GM18511 (cell line): ENCODE measurements around the gene NUDT6.

Experiments used
- ATAC-seq: cut with Tn5 transposase; IDR thresholded peaks from one replicate; pipeline ENCODE4 v1.9.1; 2021; ENCODE audit warnings: mild to moderate bottlenecking, moderate library complexity; ENCODE audit not compliant: unreplicated experiment

Gene NUDT6

DNA sequence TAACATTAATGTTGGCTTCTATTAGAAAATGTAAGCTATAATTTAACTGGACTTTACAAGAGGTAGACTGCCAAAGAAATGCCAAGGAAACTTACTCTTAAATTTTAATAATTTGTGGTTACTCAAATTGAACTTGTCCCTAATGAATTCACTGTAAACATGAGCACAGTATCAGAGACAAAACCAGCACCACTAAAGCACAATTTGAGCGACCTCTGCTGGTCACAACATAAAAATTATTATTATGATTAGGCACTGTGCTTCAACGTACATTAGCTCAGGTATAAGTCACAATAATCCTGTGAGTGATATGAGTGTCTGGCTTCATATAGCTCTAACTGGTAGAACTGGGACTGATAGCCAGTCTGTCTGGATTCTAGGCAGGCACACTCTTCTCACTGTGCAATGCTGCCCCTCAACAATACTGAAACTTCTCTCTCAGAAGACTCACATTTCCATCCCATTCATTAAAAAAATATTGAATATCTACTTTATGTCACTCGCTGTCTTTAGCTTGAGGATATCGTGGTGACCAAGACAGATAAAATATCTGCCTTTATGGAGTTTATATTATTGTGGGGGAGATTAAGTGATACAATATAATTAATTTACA lies 8.0 kb downstream of the NUDT6 start:
- peak; percentile 97 for ATAC-seq

GRCh38 chr4:122912810-122913575 lies 9.4 kb downstream of the NUDT6 start:
- ATAC-seq = no peak

GRCh38 chr4:122911588-122911987 lies 10.8 kb downstream of the NUDT6 start:
- no peak for ATAC-seq

- ATAC-seq = no peak
Measured at GRCh38 chr4:122909683-122910082, 12.7 kb downstream of the NUDT6 start.

DNA sequence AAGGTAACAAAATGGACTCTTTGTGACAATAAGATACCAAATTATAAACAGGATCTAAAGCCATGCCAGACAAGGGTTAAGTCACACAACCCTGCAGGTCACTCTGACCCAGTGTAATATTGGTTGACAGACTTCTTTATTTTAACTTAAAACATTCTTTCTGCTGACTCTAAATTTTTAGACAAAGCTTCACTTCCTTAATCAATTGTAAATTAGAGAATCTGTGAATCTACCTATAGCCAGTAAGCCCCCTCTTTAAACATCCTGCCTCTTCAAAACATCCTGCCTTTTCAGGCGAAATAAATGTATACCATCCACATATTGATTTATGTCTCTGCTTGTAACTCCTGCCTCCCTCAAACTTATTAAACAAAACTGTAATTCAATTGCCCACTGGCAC lies 14.2 kb downstream of the NUDT6 start:
- ATAC-seq = no peak

DNA sequence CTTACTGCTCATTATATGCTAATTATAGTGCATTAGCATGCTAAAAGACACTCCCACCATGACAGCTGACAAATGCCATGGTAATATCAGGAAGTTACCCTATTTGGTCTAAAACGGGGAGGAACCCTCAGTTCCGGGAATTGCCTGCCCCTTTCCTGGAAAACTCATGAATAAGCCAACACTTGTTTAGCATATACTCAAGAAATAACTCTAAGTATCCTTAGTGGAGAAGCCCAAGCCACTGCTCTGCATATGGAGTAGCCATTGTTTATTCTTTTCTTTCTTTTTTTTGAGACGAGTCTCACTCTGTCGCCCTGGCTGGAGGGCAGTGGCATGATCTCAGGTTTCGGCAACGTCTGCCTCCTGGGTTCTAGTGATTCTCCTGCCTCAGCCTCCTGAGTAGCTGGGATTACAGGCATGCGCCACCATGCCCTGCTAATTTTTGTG lies 15.5 kb downstream of the NUDT6 start:
- ATAC-seq = no peak

- no peak for ATAC-seq
Measured at GRCh38 chr4:122903766-122904288, 18.6 kb downstream of the NUDT6 start.

- ATAC-seq = no peak
Measured at GRCh38 chr4:122901247-122902010, 21.0 kb downstream of the NUDT6 start.

DNA sequence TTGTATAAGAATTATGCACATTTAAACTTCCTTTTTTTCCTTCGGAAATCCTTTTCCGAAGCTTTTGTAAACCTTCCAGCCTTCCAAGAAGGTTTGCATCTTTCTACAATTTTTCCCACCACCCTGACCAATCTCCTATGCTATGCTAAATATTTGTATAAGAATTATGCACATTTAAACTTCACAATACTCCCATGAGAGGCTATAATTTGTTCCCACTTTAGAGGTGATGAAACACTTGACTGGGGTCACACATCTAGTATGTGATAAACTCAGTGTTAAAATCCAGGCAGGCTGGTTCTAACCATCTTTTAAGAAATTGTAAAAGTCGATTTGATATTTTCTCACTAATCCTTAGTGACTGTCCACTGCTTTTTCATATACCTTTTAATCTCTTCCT lies 22.1 kb downstream of the NUDT6 start:
- ATAC-seq = no peak

DNA sequence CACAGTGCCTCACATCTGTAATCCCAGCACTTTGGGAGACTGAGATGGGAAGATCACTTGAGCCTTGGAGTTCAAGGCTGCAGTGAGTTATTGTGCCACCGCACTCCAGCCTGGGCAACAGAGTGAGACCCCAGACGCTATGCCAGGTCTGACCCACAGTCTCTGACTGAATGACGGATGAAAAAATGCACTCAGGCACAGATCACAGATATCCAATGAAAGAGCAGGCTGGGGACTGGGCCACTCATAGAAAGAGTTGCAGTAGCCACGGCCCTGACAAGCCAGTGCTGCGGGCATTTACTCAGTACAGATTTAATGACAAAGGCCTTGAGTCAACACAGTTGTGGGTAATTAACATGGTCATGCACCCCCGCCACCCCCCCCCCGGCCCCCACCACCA lies 22.7 kb downstream of the NUDT6 start:
- no peak for ATAC-seq

DNA sequence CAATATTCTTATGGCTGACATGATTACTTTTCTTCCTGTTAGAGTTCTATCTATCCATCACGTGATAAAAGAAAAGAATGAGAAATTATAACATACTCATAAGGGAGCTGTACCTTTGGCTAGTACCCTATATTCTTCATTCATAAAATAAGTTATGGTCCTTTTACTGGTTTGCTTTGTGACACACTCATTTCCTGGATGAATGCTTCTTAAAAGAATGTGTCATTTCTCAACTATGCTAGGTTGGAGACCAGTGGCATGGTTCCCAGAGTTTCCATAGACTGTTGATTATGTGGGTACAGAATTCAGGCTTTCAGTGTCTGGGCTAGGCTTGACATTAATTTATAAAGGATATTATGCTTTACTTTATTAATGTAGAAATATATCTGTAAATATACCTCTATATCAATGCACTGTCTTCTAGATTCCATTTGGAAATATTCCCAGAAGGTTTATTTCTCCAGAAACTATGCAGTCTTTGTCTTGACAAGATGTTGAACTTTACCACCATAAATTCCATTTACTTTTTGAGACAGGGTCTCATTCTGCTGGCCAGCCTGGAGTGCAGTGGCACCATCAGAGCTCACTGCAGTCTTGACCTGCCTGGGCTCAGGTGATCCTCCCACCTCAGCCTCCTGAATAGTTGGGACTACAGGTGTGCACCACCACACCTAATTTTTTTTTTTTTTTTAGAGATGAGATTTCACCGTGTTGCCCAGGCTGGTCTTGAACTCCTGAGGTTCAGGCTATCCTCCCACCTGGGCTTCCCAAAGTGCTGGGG lies 23.8 kb downstream of the NUDT6 start:
- no peak for ATAC-seq

- no peak for ATAC-seq
Measured at GRCh38 chr4:122896270-122896669, 26.1 kb downstream of the NUDT6 start.

DNA sequence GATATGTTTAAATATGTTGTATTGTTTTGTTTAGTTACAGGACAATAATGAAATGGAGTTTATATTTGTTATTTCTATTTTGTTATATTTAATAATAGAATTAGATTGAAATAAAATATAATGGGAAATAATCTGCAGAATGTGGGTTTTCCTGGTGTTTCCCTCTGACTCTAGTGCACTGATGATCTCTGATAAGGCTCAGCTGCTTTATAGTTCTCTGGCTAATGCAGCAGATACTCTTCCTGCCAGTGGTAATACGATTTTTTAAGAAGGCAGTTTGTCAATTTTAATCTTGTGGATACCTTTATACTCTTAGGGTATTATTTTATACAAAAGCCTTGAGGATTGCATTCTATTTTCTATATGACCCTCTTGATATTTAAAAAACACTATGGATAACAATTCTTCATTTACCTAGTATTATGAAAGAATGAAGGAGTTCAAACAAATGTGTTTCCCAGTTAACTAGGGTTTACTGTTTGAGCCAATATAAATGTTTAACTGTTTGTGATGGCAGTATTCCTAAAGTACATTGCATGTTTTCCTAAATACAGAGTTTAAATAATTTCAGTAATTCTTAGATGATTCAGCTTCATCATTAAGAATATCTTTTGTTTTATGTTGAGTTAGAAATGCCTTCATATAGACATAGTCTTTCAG lies 26.9 kb downstream of the NUDT6 start:
- ATAC-seq = no peak

GRCh38 chr4:122894827-122895226 lies 27.6 kb downstream of the NUDT6 start:
- no peak for ATAC-seq

GRCh38 chr4:122890147-122890795 lies 32.1 kb downstream of the NUDT6 start:
- ATAC-seq = peak; percentile 55

- no peak for ATAC-seq
Measured at GRCh38 chr4:122889726-122890125, 32.7 kb downstream of the NUDT6 start.

- ATAC-seq = no peak
Measured at GRCh38 chr4:122884499-122884898, 37.9 kb downstream of the NUDT6 start.

DNA sequence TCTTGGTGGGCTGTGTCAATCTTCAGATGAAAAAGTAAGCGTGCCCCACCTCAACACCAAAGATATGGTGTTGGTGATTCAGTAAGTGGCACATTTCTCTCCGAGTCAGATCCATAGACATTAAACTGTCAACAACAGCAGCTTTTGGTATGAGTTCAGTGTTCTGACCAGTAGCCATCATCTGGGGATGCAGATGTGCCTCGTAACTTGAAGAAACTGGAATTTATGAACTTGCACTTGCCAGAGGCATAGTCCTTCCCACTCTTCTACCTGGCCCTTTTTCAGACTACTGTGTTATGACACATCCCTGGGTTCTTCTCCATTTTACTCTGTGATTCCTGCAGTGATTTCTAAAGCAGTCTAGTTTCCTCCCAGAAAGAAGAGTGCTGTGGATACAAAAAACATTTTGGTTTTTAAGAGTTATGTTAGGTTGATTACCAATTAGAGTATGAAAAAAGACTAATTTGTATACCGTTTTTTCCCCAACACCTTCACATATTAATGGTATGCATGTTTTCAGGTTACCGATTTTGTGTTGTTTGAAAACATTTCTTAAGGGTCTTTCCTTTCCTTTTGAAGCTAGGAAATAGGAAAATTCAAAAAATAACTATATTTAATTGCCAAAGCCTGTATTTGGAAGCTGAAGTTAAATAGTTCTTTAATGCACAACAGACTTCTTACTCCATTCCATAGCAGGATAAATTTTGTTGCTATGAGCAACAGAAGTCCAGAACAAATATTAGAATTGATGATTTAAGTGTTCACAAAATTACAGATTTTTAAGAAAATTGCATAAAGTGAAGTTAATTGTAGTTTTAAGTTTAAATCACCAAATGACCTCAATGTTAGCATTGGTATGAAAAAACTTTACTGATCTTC lies 39.3 kb downstream of the NUDT6 start:
- no peak for ATAC-seq

DNA sequence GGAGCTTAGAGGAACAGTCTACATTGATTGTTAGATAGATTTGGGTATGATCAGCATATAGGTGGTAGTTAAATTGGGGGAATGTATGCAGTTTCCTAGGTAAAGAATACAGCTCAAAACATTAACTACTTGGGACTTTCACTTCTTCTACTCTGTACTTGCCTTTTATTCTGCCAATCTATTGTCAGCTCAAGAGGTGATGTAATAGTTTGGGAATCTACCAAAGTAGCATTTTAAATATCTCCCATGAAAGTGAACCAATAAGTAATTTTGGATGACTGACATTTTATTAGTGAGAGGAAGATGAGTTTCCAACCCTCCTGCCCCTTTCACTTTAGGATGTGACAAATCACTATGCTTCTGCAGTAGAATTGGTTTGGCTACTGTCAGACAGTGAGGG lies 43.4 kb downstream of the NUDT6 start:
- ATAC-seq = no peak
